Small intestine (tissue), 7 donors: ENCODE measurements around the gene ITLN1. TPM values are rescaled to one million over a fixed set of nuclear protein-coding genes. Genes with fewer than 3 reads are reported as not detected.

ENCODE experiments used
- DNase-seq, 2 donors: peaks; one replicate each; pipeline versions ENCODE4 v3.0.0 to v3.0.0-alpha.2; 2013
- FAIRE-seq: peaks from 2 replicates; lab custom pipeline; 2012; peaks lifted over from hg19 to GRCh38; lab: Jason Lieb, UNC
- H3K27ac ChIP-seq, 3 donors: one replicate each; pipeline ENCODE4 v1.5.1; 2013; ENCODE audit warnings: low read length in 2 of 3, mild to moderate bottlenecking in 2 of 3, control low read depth in 1 of 3, inconsistent platforms in 1 of 3, low read depth in 1 of 3, moderate library complexity in 1 of 3
- H3K27me3 ChIP-seq, 3 donors: one replicate each; pipeline ENCODE4 v1.6.1; 2013; ENCODE audit warnings: low read length in 3 of 3, inconsistent platforms in 1 of 3; ENCODE audit not compliant: control insufficient read depth in 3 of 3, insufficient read depth in 3 of 3
- H3K36me3 ChIP-seq, 3 donors: one replicate each; pipeline ENCODE4 v1.6.1; 2013; ENCODE audit warnings: low read length in 3 of 3, inconsistent platforms in 1 of 3, low read depth in 1 of 3, mild to moderate bottlenecking in 1 of 3, moderate library complexity in 1 of 3; ENCODE audit not compliant: control insufficient read depth in 3 of 3, insufficient read depth in 2 of 3
- H3K4me1 ChIP-seq, 3 donors: one replicate each; pipeline ENCODE4 v1.6.1; 2013; ENCODE audit warnings: low read length in 2 of 3, inconsistent platforms in 1 of 3, low read depth in 1 of 3, mild to moderate bottlenecking in 1 of 3, moderate library complexity in 1 of 3; ENCODE audit not compliant: control insufficient read depth in 3 of 3, insufficient read depth in 2 of 3
- H3K4me3 ChIP-seq, 3 donors: one replicate each; pipeline ENCODE4 v1.5.1; 2013; ENCODE audit warnings: low read length in 3 of 3, control low read depth in 1 of 3, inconsistent platforms in 1 of 3, low read depth in 1 of 3, mild to moderate bottlenecking in 1 of 3, moderate library complexity in 1 of 3
- H3K9me3 ChIP-seq, 2 donors: one replicate each; pipeline ENCODE4 v1.6.1; 2013; ENCODE audit warnings: low read depth in 1 of 2, low read length in 1 of 2; ENCODE audit not compliant: control insufficient read depth in 2 of 2, insufficient read depth in 1 of 2
- WGBS, 3 donors: extraction: QIAGEN DNeasy Blood & Tissue Kit; methylation state at CpG; one replicate each; pipeline ENCODE4 v1.1.7; 2013; 5-methylcytosine and 5-hydroxymethylcytosine counted together
- polyA plus RNA-seq, 4 donors: library from polyadenylated mRNA; stranded (reverse) in 3 of 4; unstranded in 1 of 4; fragments of 200-250 nt in 3 of 4; fragments of 120-200 nt in 1 of 4; gene quantifications; one replicate each; pipeline versions ENCODE4 v1.2.1 to v1.2.3, GENCODE V29; 2013
- donor health status: healthy with polysubstance abuse.
- donor health status: control.
- donor health status: control.
- donor health status: Bipolar disorder and iron deficiency.
- donor health status: healthy.

ITLN1 gene
- polyA plus RNA-seq, 4 donors, result 21.6 to 230 (median 95.8) TPM

DNA sequence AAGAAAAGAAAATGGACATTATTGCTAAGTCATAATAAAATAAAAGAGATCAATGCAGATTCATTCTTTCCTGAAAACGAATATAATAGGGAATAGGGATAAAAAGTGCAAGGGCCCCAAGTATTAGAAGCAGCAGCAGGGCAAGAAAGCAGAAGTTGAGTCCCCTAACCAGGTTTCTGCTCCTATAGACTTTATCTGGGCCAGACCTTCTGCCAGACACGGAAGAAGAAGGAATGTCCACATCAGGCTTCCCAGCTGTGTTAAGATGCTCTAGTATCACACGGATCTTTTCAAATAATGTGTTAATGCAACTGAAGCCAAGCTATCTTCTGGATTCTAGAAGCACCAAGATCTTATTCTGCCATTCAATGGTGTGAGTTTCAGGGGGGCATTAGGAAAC lies 49.2 kb downstream of the ITLN1 start:
- Histone ChIP-seq H3K4me1 (peaks cover 0 to 15% (median 0%) of the 10 kb centered on the region in 3 donors), H3K4me3 (no peak overlapping the region), H3K27me3 (no peaks in the 10 kb centered on the region), H3K36me3 (no peaks in the 10 kb centered on the region), H3K27ac (no peak overlapping the region), H3K9me3 (no peaks in the 10 kb centered on the region)
- DNase-seq (no peak), FAIRE-seq (no peak)
- 80 to 86% (median 86%) methylated on average over 3 of the region's 3 CpGs for WGBS, 3 donors

DNA sequence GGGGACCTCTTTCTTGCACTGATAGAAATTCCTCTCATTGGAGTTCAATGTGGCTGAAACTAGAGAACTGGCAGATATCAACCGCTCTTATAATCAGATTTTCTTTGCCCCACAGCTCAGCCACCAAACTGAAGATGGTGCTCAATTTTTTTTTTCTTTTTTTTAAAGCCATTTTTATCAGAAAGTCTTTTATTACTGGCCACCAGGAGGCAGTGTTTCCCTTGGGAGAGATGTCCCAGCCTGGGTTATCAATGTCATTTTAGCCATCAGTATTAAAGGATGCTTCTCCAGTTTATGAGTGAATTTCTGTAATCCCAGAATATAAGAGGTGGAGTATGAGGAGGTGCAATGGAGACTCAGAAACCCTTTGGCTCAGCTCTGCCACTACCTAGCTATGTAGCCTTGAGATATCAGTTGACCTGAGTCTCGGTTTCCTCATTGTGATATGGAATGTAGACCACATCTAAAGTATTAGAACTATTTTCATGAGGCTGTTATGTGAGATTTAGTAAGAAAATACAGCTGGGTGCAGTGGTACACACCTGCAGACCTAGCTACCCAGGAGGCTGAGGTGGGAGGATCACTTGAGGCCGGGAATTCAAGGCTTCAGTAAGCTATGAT lies 49.9 kb downstream of the ITLN1 start:
- no peak overlapping the region for H3K4me3 ChIP-seq
- H3K36me3 ChIP-seq, result no peaks in the 10 kb centered on the region
- peak; percentile 55 to 65 for DNase-seq
- 63 to 75% (median 66%) methylated on average over 3 of the region's 3 CpGs for WGBS, 3 donors
- FAIRE-seq, result no peak
- H3K4me1 ChIP-seq, result peaks cover 0 to 15% (median 0%) of the 10 kb centered on the region in 3 donors
- H3K9me3 ChIP-seq, result no peaks in the 10 kb centered on the region
- H3K27ac ChIP-seq, result no peak overlapping the region
- no peaks in the 10 kb centered on the region for H3K27me3 ChIP-seq

DNA sequence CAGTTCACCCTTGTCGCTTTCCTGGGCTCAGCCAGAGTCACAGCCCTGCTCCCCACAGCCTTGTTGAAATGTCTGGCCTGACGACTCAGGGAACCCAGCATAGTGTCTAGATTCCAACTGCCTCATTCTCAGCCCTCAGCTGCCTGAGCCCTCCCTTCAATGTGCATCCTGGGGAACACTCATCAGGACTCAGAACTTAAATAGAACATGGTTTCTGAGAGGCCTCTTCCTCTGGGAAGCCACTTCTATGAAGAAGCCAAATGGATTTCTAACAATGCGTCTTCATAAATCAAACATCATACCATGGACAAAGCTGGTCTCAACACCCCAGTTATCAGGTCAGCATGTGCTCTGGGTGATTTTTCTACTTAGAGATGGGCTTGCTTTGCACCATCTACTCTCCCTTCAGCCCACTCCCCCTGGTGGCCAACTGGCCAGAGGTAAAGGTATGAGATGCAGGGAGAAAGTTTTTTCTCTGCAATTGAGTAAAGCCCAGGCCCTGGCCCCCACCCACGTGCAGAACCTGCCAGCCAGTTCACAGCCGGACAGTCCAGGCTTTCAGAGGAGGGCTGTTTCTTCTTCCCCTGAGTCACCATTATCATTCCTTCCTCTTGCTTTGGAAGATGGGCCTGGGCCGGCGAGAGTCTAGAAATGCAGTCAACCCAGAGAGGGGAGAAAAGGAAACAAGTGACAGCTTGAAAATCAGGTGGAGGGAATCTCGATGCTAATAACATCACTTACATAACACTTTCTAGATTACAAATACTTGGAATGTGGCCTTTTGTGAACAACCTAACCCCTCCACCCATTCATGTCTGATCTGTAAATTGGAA lies 54.4 kb downstream of the ITLN1 start:
- H3K36me3 ChIP-seq, result no peaks in the 10 kb centered on the region
- H3K4me1 ChIP-seq, result no peaks in the 10 kb centered on the region
- peak; percentile 78 to 81 for DNase-seq
- no peaks in the 10 kb centered on the region for H3K9me3 ChIP-seq
- no peak for FAIRE-seq
- H3K27ac ChIP-seq, result no peak overlapping the region
- H3K4me3 ChIP-seq, result no peak overlapping the region
- H3K27me3 ChIP-seq, result no peaks in the 10 kb centered on the region
- 56 to 67% (median 60%) methylated on average over 8 of the region's 8 CpGs for WGBS, 3 donors

DNA sequence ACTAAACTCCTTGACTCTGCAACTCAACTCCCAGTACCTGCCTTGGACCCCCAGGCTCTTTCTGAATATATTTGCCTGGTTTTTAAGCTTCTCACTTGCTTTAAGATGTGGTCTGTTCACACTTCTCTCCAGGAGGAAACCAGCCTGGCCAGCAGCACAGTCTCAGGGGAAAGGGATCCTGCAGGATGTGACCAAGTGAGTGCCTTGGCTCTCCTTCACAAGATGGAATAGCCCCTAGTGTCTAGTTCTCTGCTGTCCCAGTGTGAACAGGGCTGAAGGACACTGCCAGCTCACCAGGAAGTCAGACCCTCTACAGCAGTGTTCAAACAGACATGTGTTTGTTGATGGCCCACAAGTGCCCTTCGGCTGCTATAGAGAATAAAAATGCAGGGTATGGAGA lies 55.2 kb downstream of the ITLN1 start:
- H3K27me3 ChIP-seq, result no peaks in the 10 kb centered on the region
- no peak for FAIRE-seq
- WGBS, 3 donors, result 86 to 100% (median 88%) methylated on average over 1 of the region's 1 CpG
- H3K36me3 ChIP-seq, result no peaks in the 10 kb centered on the region
- no peak for DNase-seq
- H3K27ac ChIP-seq, result no peak overlapping the region
- H3K9me3 ChIP-seq, result no peaks in the 10 kb centered on the region
- H3K4me1 ChIP-seq, result no peaks in the 10 kb centered on the region
- no peak overlapping the region for H3K4me3 ChIP-seq

DNA sequence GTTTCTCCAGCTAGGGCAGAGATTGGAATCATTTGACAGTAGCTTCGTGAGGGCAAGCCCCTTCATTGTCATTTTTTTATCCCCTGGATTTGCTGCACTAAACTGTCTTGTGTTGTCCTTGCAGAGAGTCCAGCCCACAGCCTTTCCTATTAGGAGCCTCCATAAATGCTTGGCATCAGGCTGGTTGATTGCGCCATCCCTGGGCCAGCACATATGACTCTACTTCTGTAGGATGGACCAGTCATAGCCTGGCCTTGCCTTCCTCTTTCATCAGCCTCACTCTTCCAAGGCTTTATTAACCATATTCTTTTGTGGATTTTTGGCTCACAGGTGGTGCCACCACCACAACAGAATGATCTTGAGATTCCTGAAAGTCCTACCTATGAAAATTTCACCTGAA lies 57.6 kb downstream of the ITLN1 start:
- no peaks in the 10 kb centered on the region for H3K9me3 ChIP-seq
- DNase-seq (no peak), FAIRE-seq (no peak)
- H3K36me3 ChIP-seq, result no peaks in the 10 kb centered on the region
- H3K4me1 ChIP-seq, result no peaks in the 10 kb centered on the region
- H3K27me3 ChIP-seq, result no peaks in the 10 kb centered on the region
- no peak overlapping the region for H3K27ac ChIP-seq
- H3K4me3 ChIP-seq, result no peak overlapping the region
- WGBS, 3 donors, result 90 to 97% (median 91%) methylated on average over 2 of the region's 2 CpGs

DNA sequence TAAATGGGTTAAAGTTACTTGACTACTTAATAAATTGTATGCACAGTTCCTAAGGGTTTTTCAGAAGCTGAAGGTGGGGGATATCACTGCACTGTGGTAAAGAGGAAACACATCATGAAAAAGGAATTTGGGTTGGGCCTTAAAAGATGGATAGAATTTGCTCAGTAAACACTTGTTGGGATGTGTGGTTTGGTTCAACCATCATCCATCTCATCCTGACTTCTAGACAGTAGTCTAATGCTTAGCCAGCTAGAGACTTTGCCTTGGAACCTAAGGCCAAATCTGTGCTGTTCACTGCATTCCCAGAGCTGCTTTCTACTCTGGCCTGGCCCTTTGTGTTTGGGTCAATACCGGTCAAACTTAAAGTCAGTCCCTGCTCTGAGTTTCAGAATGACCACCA lies 58.4 kb downstream of the ITLN1 start:
- H3K36me3 ChIP-seq, result no peaks in the 10 kb centered on the region
- H3K27me3 ChIP-seq, result no peaks in the 10 kb centered on the region
- no peaks in the 10 kb centered on the region for H3K9me3 ChIP-seq
- H3K27ac ChIP-seq, result no peak overlapping the region
- no peak overlapping the region for H3K4me3 ChIP-seq
- DNase-seq (no peak), FAIRE-seq (no peak)
- WGBS, 3 donors, result 89 to 100% (median 93%) methylated on average over 1 of the region's 1 CpG
- H3K4me1 ChIP-seq, result no peaks in the 10 kb centered on the region

Other genes starting within 250 kb of the ITLN1 start
- gene SLAMF1, start 238.1 kb downstream of the ITLN1 start, polyA plus RNA-seq, result 1 to 10 TPM in 1 of 4 donors, under 1 TPM in 3; 0.22 to 1.4 (median 0.57) TPM
- 10 to 100 TPM in 2 of 4 donors, 1 to 10 TPM in 2; 5.6 to 28.6 (median 10.7) TPM for gene CD48, start 173.4 kb downstream of the ITLN1 start, polyA plus RNA-seq
- gene SLAMF7, start 145.9 kb downstream of the ITLN1 start, polyA plus RNA-seq, result 10 to 100 TPM in 1 of 4 donors, 1 to 10 TPM in 3; 1.8 to 12.2 (median 3.7) TPM
- 1 to 10 TPM in 3 of 4 donors, under 1 TPM in 1; 0.45 to 3.8 (median 1.1) TPM for gene LY9, start 89.0 kb downstream of the ITLN1 start, polyA plus RNA-seq
- gene CD244, start 22.3 kb downstream of the ITLN1 start, polyA plus RNA-seq, result 1 to 10 TPM in 2 of 4 donors, under 1 TPM in 2; 0.39 to 3.2 (median 1.1) TPM
- 100 to 1,000 TPM in 1 of 4 donors, 10 to 100 TPM in 2, 1 to 10 TPM in 1; 1.7 to 318 (median 62.0) TPM for gene ITLN2, start 69.6 kb upstream of the ITLN1 start, polyA plus RNA-seq
- gene F11R, start 136.0 kb upstream of the ITLN1 start, polyA plus RNA-seq, result 100 to 1,000 TPM in 1 of 4 donors, 10 to 100 TPM in 3; 30.2 to 188 (median 55.7) TPM
- gene TSTD1, start 153.8 kb upstream of the ITLN1 start, polyA plus RNA-seq, result 100 to 1,000 TPM in 2 of 4 donors, 10 to 100 TPM in 2; 65.8 to 185 (median 97.8) TPM
- 100 to 1,000 TPM in 2 of 4 donors, 10 to 100 TPM in 2; 48.2 to 123 (median 84.8) TPM for gene USF1, start 160.8 kb upstream of the ITLN1 start, polyA plus RNA-seq
- 1 to 10 TPM; 2.2 to 5.8 (median 5.2) TPM for gene ARHGAP30, start 184.7 kb upstream of the ITLN1 start, polyA plus RNA-seq
- 1 to 10 TPM in 1 of 4 donors, under 1 TPM in 2, not detected in 1; 0.22 to 1.0 (median 0.93) TPM for gene NECTIN4, start 204.4 kb upstream of the ITLN1 start, polyA plus RNA-seq
- gene KLHDC9, start 213.2 kb upstream of the ITLN1 start, polyA plus RNA-seq, result 1 to 10 TPM; 1.8 to 5.8 (median 3.0) TPM
- 100 to 1,000 TPM in 2 of 4 donors, 10 to 100 TPM in 2; 62.8 to 130 (median 106) TPM for gene PFDN2, start 232.9 kb upstream of the ITLN1 start, polyA plus RNA-seq
- 100 to 1,000 TPM in 1 of 4 donors, 10 to 100 TPM in 3; 51.3 to 131 (median 83.2) TPM for gene NIT1, start 232.9 kb upstream of the ITLN1 start, polyA plus RNA-seq
- gene DEDD, start 247.5 kb upstream of the ITLN1 start, polyA plus RNA-seq, result 10 to 100 TPM; 22.7 to 31.8 (median 24.6) TPM